Measurements from ENCODE around the gene DIDO1. TPM values are rescaled to one million over a fixed set of nuclear protein-coding genes. Genes with fewer than 3 reads are reported as not detected.

The DIDO1 gene
- total RNA-seq, 1 donor from 2014 or later = 37.9 TPM

- Histone ChIP-seq H3K4me3 (ENCODE audit: low read depth, low read length) (no peak overlapping the region), H3K36me3 (ENCODE audit: control insufficient read depth, insufficient read depth, low read length) (no peaks in the 10 kb centered on the region), H3K27me3 (ENCODE audit: control insufficient read depth, insufficient read depth, low read length) (no peaks in the 10 kb centered on the region)
- no peak for TF ChIP-seq CTCF (IDR thresholded peaks at IDR 0.05; ENCODE audit: insufficient read depth, low read length, poor library complexity, severe bottlenecking)
- no peak for DNase-seq (ENCODE audit: low read depth)
Observed at GRCh38 chr20:62843656-62844055, 82.6 kb downstream of the DIDO1 start.

GRCh38 chr20:62841705-62842212 is 84.5 kb downstream of the DIDO1 start:
- TF ChIP-seq CTCF (IDR thresholded peaks at IDR 0.05; ENCODE audit: insufficient read depth, low read length, poor library complexity, severe bottlenecking) = no peak
- H3K4me3 ChIP-seq (ENCODE audit: low read depth, low read length) = no peak overlapping the region

GRCh38 chr20:62840244-62841197 is 85.8 kb downstream of the DIDO1 start:
- no peak for TF ChIP-seq CTCF (IDR thresholded peaks at IDR 0.05; ENCODE audit: insufficient read depth, low read length, poor library complexity, severe bottlenecking)
- no peaks in the 10 kb centered on the region for H3K36me3 ChIP-seq (ENCODE audit: control insufficient read depth, insufficient read depth, low read length)
- DNase-seq (ENCODE audit: low read depth) = no peak
- peaks cover 8% of the 10 kb centered on the region for H3K27me3 ChIP-seq (ENCODE audit: control insufficient read depth, insufficient read depth, low read length)
- no peak overlapping the region for H3K4me3 ChIP-seq (ENCODE audit: low read depth, low read length)

More at GRCh38 chr20:62841705-62842212, 84.5 kb downstream of the DIDO1 start:
- no peak for DNase-seq (ENCODE audit: low read depth)
- no peaks in the 10 kb centered on the region for H3K36me3 ChIP-seq (ENCODE audit: control insufficient read depth, insufficient read depth, low read length)
- no peaks in the 10 kb centered on the region for H3K27me3 ChIP-seq (ENCODE audit: control insufficient read depth, insufficient read depth, low read length)

GRCh38 chr20:62839816-62840215 is 86.5 kb downstream of the DIDO1 start:
- TF ChIP-seq CTCF (IDR thresholded peaks at IDR 0.05; ENCODE audit: insufficient read depth, low read length, poor library complexity, severe bottlenecking) = no peak
- Histone ChIP-seq H3K27me3 (ENCODE audit: control insufficient read depth, insufficient read depth, low read length) (peaks cover 8% of the 10 kb centered on the region), H3K36me3 (ENCODE audit: control insufficient read depth, insufficient read depth, low read length) (no peaks in the 10 kb centered on the region), H3K4me3 (ENCODE audit: low read depth, low read length) (no peak overlapping the region)
- DNase-seq (ENCODE audit: low read depth) = no peak

- TF ChIP-seq CTCF (IDR thresholded peaks at IDR 0.05; ENCODE audit: insufficient read depth, low read length, poor library complexity, severe bottlenecking) = no peak
- H3K4me3 ChIP-seq (ENCODE audit: low read depth, low read length) = no peak overlapping the region
- no peaks in the 10 kb centered on the region for H3K36me3 ChIP-seq (ENCODE audit: control insufficient read depth, insufficient read depth, low read length)
- peaks cover 8% of the 10 kb centered on the region for H3K27me3 ChIP-seq (ENCODE audit: control insufficient read depth, insufficient read depth, low read length)
- no peak for DNase-seq (ENCODE audit: low read depth)
Observed at GRCh38 chr20:62839261-62839660, 87.0 kb downstream of the DIDO1 start.

All from kidney epithelial cell (primary cell).